ENCODE results near the gene MYNN. TPM values are rescaled to one million over a fixed set of nuclear protein-coding genes. Genes with fewer than 3 reads are reported as not detected.

The MYNN gene
- total and polyA plus RNA-seq, 2 of the 13 experiments (the other 11 are each of a cell fraction or from before 2014, with no cell fraction given) = 10.4 to 17.6 TPM

- TF ChIP-seq ZNF646 (CRISPR knock-in tag; IDR thresholded peaks at IDR 0.05) = no peak
- no peak for TF ChIP-seq THAP9 (CRISPR knock-in tag; IDR thresholded peaks at IDR 0.05; ENCODE audit: borderline replicate concordance)
- no peak for TF ChIP-seq HNRNPK (IDR thresholded peaks at IDR 0.05; ENCODE audit: low read depth, low read length, poor library complexity, severe bottlenecking)
- TF ChIP-seq ZBTB2 (CRISPR knock-in tag; IDR thresholded peaks at IDR 0.05; ENCODE audit: low read depth) = no peak
- TF ChIP-seq NAIF1 (CRISPR knock-in tag; IDR thresholded peaks at IDR 0.05; ENCODE audit: borderline replicate concordance) = no peak
- no peak for TF ChIP-seq SIN3A (IDR thresholded peaks at IDR 0.05; ENCODE audit: borderline replicate concordance, low read depth, low read length)
- TF ChIP-seq AHDC1 (CRISPR knock-in tag; IDR thresholded peaks at IDR 0.05; ENCODE audit: borderline replicate concordance) = no peak
- no peak for TF ChIP-seq MAFF (IDR thresholded peaks at IDR 0.05; ENCODE audit: low read depth, low read length)
- TF ChIP-seq ZSCAN20 (CRISPR knock-in tag; IDR thresholded peaks at IDR 0.05; ENCODE audit: borderline replicate concordance) = 0 out of 2 replicates have a peak, but pooled peaks have one; percentile 49
- TF ChIP-seq ZNF17 (CRISPR knock-in tag; IDR thresholded peaks at IDR 0.05) = no peak
These were observed 3.7 kb upstream of the MYNN start, which contains the start of gene ACTRT3 (continued) for GRCh38 chr3:169769287-169770181.
